GM23338 (cell line): ENCODE measurements around the gene FREY1. TPM values are rescaled to one million over a fixed set of nuclear protein-coding genes. Genes with fewer than 3 reads are reported as not detected.
A peak's percentile ranks its signal among the peaks of the same experiment; 100 is the strongest.

Source experiments
- ATAC-seq: fragments of 200-7000 bp; cut with Tn5 transposase; 3 replicates; pipeline ENCODE4 v1.9.1; 2020
- DNase-seq: peaks from one replicate; pipeline ENCODE4 v3.0.0-alpha.2; 2015; ENCODE audit warnings: low spot score
- H2AFZ ChIP-seq: fragments of 200-600 bp; sonication (generic); 2 replicates; pipeline ENCODE4 v1.8.0; 2016; ENCODE audit warnings: antibody characterized with exemption, mild to moderate bottlenecking, moderate library complexity
- H3F3A ChIP-seq: fragments of 200-600 bp; sonication (generic); replicated peaks from 2 replicates; pipeline ENCODE4 v1.8.0; 2017; ENCODE audit warnings: antibody characterized with exemption, mixed run types, low read depth
- H3K27ac ChIP-seq: fragments of 200-600 bp; sonication (generic); 2 replicates; pipeline ENCODE4 v1.6.1; 2016; ENCODE audit warnings: low read depth
- H3K27me3 ChIP-seq: fragments of 200-600 bp; sonication (generic); 2 replicates; pipeline ENCODE4 v1.8.0; 2016; ENCODE audit warnings: mild to moderate bottlenecking, mixed run types, moderate library complexity; ENCODE audit not compliant: insufficient read depth
- H3K36me3 ChIP-seq: fragments of 200-600 bp; sonication (generic); 2 replicates; pipeline ENCODE4 v1.8.0; 2016; ENCODE audit warnings: mild to moderate bottlenecking; ENCODE audit not compliant: insufficient read depth
- H3K4me1 ChIP-seq: fragments of 200-600 bp; sonication (generic); 2 replicates; pipeline ENCODE4 v1.8.0; 2016; ENCODE audit warnings: mild to moderate bottlenecking, moderate library complexity; ENCODE audit not compliant: insufficient read depth
- H3K4me2 ChIP-seq: fragments of 200-600 bp; sonication (generic); 2 replicates; pipeline ENCODE4 v1.7.1; 2017; ENCODE audit warnings: mixed run types
- H3K4me3 ChIP-seq: fragments of 200-600 bp; sonication (generic); 2 replicates; pipeline ENCODE4 v1.6.1; 2016; ENCODE audit warnings: mixed run types
- H3K79me2 ChIP-seq: fragments of 200-600 bp; sonication (generic); replicated peaks from 2 replicates; pipeline ENCODE4 v1.8.0; 2017; ENCODE audit warnings: mild to moderate bottlenecking; ENCODE audit not compliant: insufficient read depth
- H3K9me2 ChIP-seq: fragments of 200-600 bp; sonication (generic); 2 replicates; pipeline ENCODE4 v1.8.0; 2017; ENCODE audit not compliant: insufficient read depth
- H4K20me1 ChIP-seq: fragments of 200-600 bp; sonication (generic); replicated peaks from 2 replicates; pipeline ENCODE4 v1.8.0; 2017; ENCODE audit warnings: mild to moderate bottlenecking; ENCODE audit not compliant: insufficient read depth
- H3K27ac Mint-ChIP-seq: 2 replicates; pipeline ENCODE4 v1.8.0; 2020; ENCODE audit warnings: inconsistent platforms, mild to moderate bottlenecking, moderate library complexity, mixed read lengths
- H3K27me3 Mint-ChIP-seq: 3 replicates; pipeline ENCODE4 v1.8.0; 2022; ENCODE audit warnings: low read depth, mild to moderate bottlenecking, moderate library complexity, mixed read lengths, inconsistent platforms; ENCODE audit not compliant: insufficient read depth, poor library complexity
- H3K36me3 Mint-ChIP-seq: 3 replicates; pipeline ENCODE4 v1.8.0; 2021; ENCODE audit warnings: low read depth, mild to moderate bottlenecking, inconsistent platforms, moderate library complexity, mixed read lengths
- H3K4me1 Mint-ChIP-seq: 3 replicates; pipeline ENCODE4 v1.8.0; 2020; ENCODE audit warnings: mild to moderate bottlenecking, inconsistent platforms, mixed read lengths
- H3K4me3 Mint-ChIP-seq: 3 replicates; pipeline ENCODE4 v1.8.0; 2021; ENCODE audit warnings: moderate library complexity, mild to moderate bottlenecking, inconsistent platforms, mixed read lengths
- H3K9me3 Mint-ChIP-seq: 3 replicates; pipeline ENCODE4 v1.8.0; 2020; ENCODE audit warnings: moderate library complexity, mild to moderate bottlenecking, inconsistent platforms, mixed read lengths
- CREB1 ChIP-seq: fragments of 250-450 bp; sonication (Bioruptor Pico); IDR thresholded peaks from 2 replicates; pipeline ENCODE4 v1.5.0; 2020; ENCODE audit warnings: low read depth, mild to moderate bottlenecking, moderate library complexity
- CTCF ChIP-seq, 2 experiments: fragments of 200-600 bp in 1 of 2; sonication (generic) in 1 of 2; conservative IDR thresholded peaks; 2 replicates each; pipeline versions ENCODE4 v1.5.1 to v1.6.1; 2016 to 2017; ENCODE audit warnings: antibody characterized with exemption in 2 of 2, low read depth in 2 of 2, mild to moderate bottlenecking in 2 of 2, moderate library complexity in 1 of 2
- ETS1 ChIP-seq: IDR thresholded peaks from 2 replicates; pipeline ENCODE4 v1.6.1; 2016; ENCODE audit warnings: antibody characterized with exemption
- EZH2 ChIP-seq: fragments of 200-600 bp; sonication (generic); IDR thresholded peaks from one replicate; pipeline ENCODE4 v1.8.0; 2017; ENCODE audit warnings: antibody characterized with exemption, mild to moderate bottlenecking, low read depth; ENCODE audit not compliant: unreplicated experiment
- EZH2phosphoT487 ChIP-seq: fragments of 200-600 bp; sonication (generic); IDR thresholded peaks from one replicate; pipeline ENCODE4 v1.8.1; 2018; ENCODE audit warnings: antibody characterized with exemption; ENCODE audit not compliant: unreplicated experiment
- JUNB ChIP-seq: IDR thresholded peaks from one replicate; pipeline ENCODE4 v1.6.1; 2016; ENCODE audit warnings: antibody characterized with exemption; ENCODE audit not compliant: unreplicated experiment
- NANOG ChIP-seq: IDR thresholded peaks from 2 replicates; pipeline ENCODE4 v1.6.1; 2016; ENCODE audit warnings: antibody characterized with exemption, borderline replicate concordance
- POLR2AphosphoS5 ChIP-seq: IDR thresholded peaks from 2 replicates; pipeline ENCODE4 v1.6.1; 2016; ENCODE audit warnings: antibody characterized with exemption, low read depth
- REST ChIP-seq: IDR thresholded peaks from one replicate; pipeline ENCODE4 v1.6.1; 2018; ENCODE audit warnings: antibody characterized with exemption; ENCODE audit not compliant: unreplicated experiment
- STAT1 ChIP-seq: IDR thresholded peaks from one replicate; pipeline ENCODE4 v1.6.1; 2016; ENCODE audit warnings: antibody characterized with exemption; ENCODE audit not compliant: unreplicated experiment
- ZNF114 ChIP-seq: fragments of 250-450 bp; sonication (Bioruptor Pico); IDR thresholded peaks from 2 replicates; pipeline ENCODE4 v1.5.0; 2020; ENCODE audit warnings: mild to moderate bottlenecking, moderate library complexity
- ZNF331 ChIP-seq: fragments of 250-450 bp; sonication (Bioruptor Pico); IDR thresholded peaks from 2 replicates; pipeline ENCODE4 v1.5.0; 2020; ENCODE audit warnings: low read depth, mild to moderate bottlenecking, moderate library complexity
- ZNF462 ChIP-seq: fragments of 250-450 bp; sonication (Bioruptor Pico); IDR thresholded peaks from 2 replicates; pipeline ENCODE4 v1.5.0; 2020; ENCODE audit warnings: mild to moderate bottlenecking, moderate library complexity
- polyA plus RNA-seq: library from polyadenylated mRNA; unstranded; fragments of >200 nt; fragmentation: Nextera tagmentation; extraction: Ambion mirVana; gene quantifications from 2 replicates; pipeline ENCODE4 v1.2.1, GENCODE V29; 2016
- total RNA-seq: library from RNA; depleted of rRNA; stranded (reverse); fragments of >200 nt; shearing (Covaris generic); gene quantifications from 2 replicates; pipeline ENCODE4 v1.2.3, GENCODE V29; 2014

The FREY1 gene
- total and polyA plus RNA-seq, 2 experiments from 2014 or later, result 1.1 TPM; not detected in 1

- no peak for DNase-seq
- Histone ChIP-seq H3K27ac (no peak overlapping the region), H3K4me3 (no peak overlapping the region), H3F3A (0 out of 2 replicates have a peak, but pooled peaks cover 5% of the 10 kb centered on the region), H3K36me3 (no peaks in the 10 kb centered on the region), H3K9me2 (no peaks in the 10 kb centered on the region), H3K4me2 (0 out of 2 replicates have a peak overlapping the region, but pooled peaks have one; percentile 74), H4K20me1 (peaks cover 11% of the 10 kb centered on the region), H3K4me1 (peaks cover 29% of the 10 kb centered on the region), H3K79me2 (no peaks in the 10 kb centered on the region; the same call in 1 of the 2 replicates), H3K27me3 (peaks cover 3% of the 10 kb centered on the region; the same call in 1 of the 2 replicates), H2AFZ (no peak overlapping the region)
- Mint-ChIP-seq H3K36me3 (no peaks in the 10 kb centered on the region), H3K27ac (no peak overlapping the region), H3K27me3 (peaks cover 16% of the 10 kb centered on the region), H3K9me3 (no peaks in the 10 kb centered on the region), H3K4me1 (peaks cover 41% of the 10 kb centered on the region), H3K4me3 (no peak overlapping the region)
- no peak for ATAC-seq
- no peak for TF ChIP-seq ZNF331 (CRISPR knock-in tag)
- no peak for TF ChIP-seq CREB1 (CRISPR knock-in tag)
- no peak for TF ChIP-seq ZNF114 (CRISPR knock-in tag)
- TF ChIP-seq JUNB, result no peak
- TF ChIP-seq EZH2, result no peak
- no peak for TF ChIP-seq STAT1
- TF ChIP-seq ZNF462, result no peak
- no peak for TF ChIP-seq ETS1
- TF ChIP-seq REST, result no peak
- no peak for TF ChIP-seq POLR2AphosphoS5
- TF ChIP-seq CTCF (conservative IDR thresholded peaks at IDR 0.05; ENCODE audit: low read depth in 2 of 2), result no peak
- no peak for TF ChIP-seq EZH2phosphoT487
- TF ChIP-seq NANOG, result no peak
Observed at GRCh38 chr11:45897556-45897955, 9.5 kb downstream of the FREY1 start.
